GM12878 (cell line): ENCODE results near the gene GCNT4. TPM values are rescaled to one million over a fixed set of nuclear protein-coding genes. Genes with fewer than 3 reads are reported as not detected.

Experiments
- ATAC-seq: fragments of 200-7000 bp; cut with Tn5 transposase; 3 replicates; pipeline ENCODE4 v1.9.1; 2020; ENCODE audit warnings: mild to moderate bottlenecking, moderate library complexity
- BruUV-seq: library from RNA; stranded (reverse); fragments of 400-500 nt; replicated peaks from 2 replicates; lab custom pipeline; 2021; lab: Mats Ljungman, UMichigan
- CTCF ChIA-PET: fragments of 300-600 bp; sonication (Branson Sonifier 250); formaldehyde crosslinking; extraction: SDS; loops from one replicate; lab custom pipeline; 2021; ENCODE audit warnings: inconsistent platforms; lab: Yijun Ruan, JAX
- POLR2A ChIA-PET: fragments of 350-600 bp; formaldehyde crosslinking; extraction: SDS; loops from one replicate; lab custom pipeline; 2021; ENCODE audit warnings: inconsistent platforms; lab: Charles Lee
- RAD21 ChIA-PET: fragments of 300-600 bp; sonication (Branson Sonifier 250); formaldehyde crosslinking; loops from one replicate; lab custom pipeline; 2023; ENCODE audit warnings: antibody characterized with exemption; ENCODE audit not compliant: unreplicated experiment; lab: Charles Lee
- SMC1A ChIA-PET: fragments of 300-600 bp; sonication (Branson Sonifier 250); formaldehyde crosslinking; loops from one replicate; lab custom pipeline; 2023; ENCODE audit not compliant: unreplicated experiment, uncharacterized antibody; lab: Charles Lee
- DNase-seq: peaks from one replicate; pipeline ENCODE4 v3.0.0-alpha.2; 2011; ENCODE audit warnings: low read depth, low spot score
- FAIRE-seq: peaks from 3 replicates; lab custom pipeline; 2011; peaks lifted over from hg19 to GRCh38; lab: Jason Lieb, UNC
- H2AFZ ChIP-seq: 2 replicates; pipeline ENCODE4 v1.6.0; 2011; ENCODE audit warnings: low read depth, low read length, control low read depth; ENCODE audit not compliant: control insufficient read depth
- H3K27ac ChIP-seq: 2 replicates; pipeline ENCODE4 v1.5.1; 2011; ENCODE audit warnings: control low read depth; ENCODE audit not compliant: control insufficient read depth, insufficient read depth
- H3K27me3 ChIP-seq, 2 experiments: replicated peaks in 1 of 2; 2 replicates each; pipeline versions ENCODE4 v1.6.0 to v1.6.1; 2011; ENCODE audit warnings: low read length in 1 of 2; ENCODE audit not compliant: control insufficient read depth in 2 of 2, insufficient read depth in 2 of 2
- H3K36me3 ChIP-seq, 2 experiments: 2 replicates each; pipeline ENCODE4 v1.5.1; 2011; ENCODE audit warnings: low read length in 1 of 2; ENCODE audit not compliant: control insufficient read depth in 2 of 2, insufficient read depth in 2 of 2
- H3K4me1 ChIP-seq: 2 replicates; pipeline ENCODE4 v1.6.1; 2011; ENCODE audit warnings: mild to moderate bottlenecking, low read length, moderate library complexity, mixed read lengths; ENCODE audit not compliant: control insufficient read depth, insufficient read depth
- H3K4me2 ChIP-seq: 2 replicates; pipeline ENCODE4 v1.6.0; 2011; ENCODE audit warnings: control low read depth; ENCODE audit not compliant: control insufficient read depth, insufficient read depth
- H3K4me3 ChIP-seq: fragments of 200-600 bp; sonication (generic); 2 replicates; pipeline ENCODE4 v1.5.1; 2016
- H3K79me2 ChIP-seq: 2 replicates; pipeline ENCODE4 v1.6.0; 2011; ENCODE audit warnings: low read length; ENCODE audit not compliant: control insufficient read depth, insufficient read depth
- H3K9ac ChIP-seq: 2 replicates; pipeline ENCODE4 v1.8.0; 2011; ENCODE audit warnings: low read length, control low read depth, mixed read lengths; ENCODE audit not compliant: control insufficient read depth, insufficient read depth
- H3K9me3 ChIP-seq: replicated peaks from 3 replicates; pipeline ENCODE4 v1.5.1; 2011; ENCODE audit warnings: mild to moderate bottlenecking, low read length; ENCODE audit not compliant: control insufficient read depth, insufficient read depth
- H4K20me1 ChIP-seq: 2 replicates; pipeline ENCODE4 v1.6.0; 2011; ENCODE audit not compliant: control insufficient read depth, insufficient read depth
- GABPA ChIP-seq: IDR thresholded peaks from 2 replicates; pipeline ENCODE4 v1.6.1; 2014; ENCODE audit warnings: antibody characterized with exemption, low read depth, mild to moderate bottlenecking, inconsistent platforms
- KLF5 ChIP-seq: fragments of 450-650 bp; IDR thresholded peaks from 2 replicates; pipeline ENCODE4 v1.6.1; 2014; ENCODE audit warnings: mild to moderate bottlenecking; ENCODE audit not compliant: partially characterized antibody
- NR2C1 ChIP-seq: fragments of 450-650 bp; IDR thresholded peaks from 2 replicates; pipeline ENCODE4 v1.6.1; 2017; ENCODE audit warnings: antibody characterized with exemption, mild to moderate bottlenecking, moderate library complexity
- PML ChIP-seq: IDR thresholded peaks from 2 replicates; pipeline ENCODE4 v1.6.1; 2012; ENCODE audit warnings: low read length, inconsistent platforms
- POLR2AphosphoS5 ChIP-seq: IDR thresholded peaks from 2 replicates; pipeline ENCODE4 v1.6.1; 2011; ENCODE audit warnings: mild to moderate bottlenecking, low read length, inconsistent platforms
- RUNX3 ChIP-seq: IDR thresholded peaks from 2 replicates; pipeline ENCODE4 v1.6.1; 2012; ENCODE audit warnings: low read length, inconsistent platforms
- SMAD1 ChIP-seq: fragments of 450-650 bp; IDR thresholded peaks from 2 replicates; pipeline ENCODE4 v1.6.1; 2018; ENCODE audit warnings: mild to moderate bottlenecking, low read depth; ENCODE audit not compliant: partially characterized antibody
- SMARCA5 ChIP-seq: fragments of 450-650 bp; IDR thresholded peaks from 2 replicates; pipeline ENCODE4 v1.6.1; 2017; ENCODE audit warnings: mild to moderate bottlenecking
- SUPT20H ChIP-seq: IDR thresholded peaks from 2 replicates; pipeline ENCODE4 v1.6.1; 2011; ENCODE audit warnings: low read depth, mild to moderate bottlenecking, low read length, moderate library complexity, borderline replicate concordance; ENCODE audit not compliant: control insufficient read depth
- ZNF274 ChIP-seq: IDR thresholded peaks from one replicate; pipeline ENCODE4 v1.8.0; 2011; ENCODE audit not compliant: insufficient read length, insufficient read depth
- WGBS: methylation state at CpG from one replicate; pipeline ENCODE4 v1.1.6; 2016; ENCODE audit warnings: low lambda C conversion rate; ENCODE audit not compliant: insufficient replicate concordance, insufficient coverage; ENCODE audit errors: missing lambda C conversion rate; 5-methylcytosine and 5-hydroxymethylcytosine counted together
- in situ Hi-C: fragments of 300-500 bp; cut with MboI; formaldehyde crosslinking; loops from 9 replicates; pipeline ENCODE4 v1.14.3; 2018; ENCODE audit warnings: mixed read lengths
- intact Hi-C: fragments of 100-400 bp; cut with micrococcal nuclease; formaldehyde crosslinking; loops from one replicate; pipeline ENCODE4 v1.14.2; 2022; ENCODE audit not compliant: unreplicated experiment
- polyA plus RNA-seq, 11 experiments: library from polyadenylated mRNA; depleted of rRNA in 4 of 11; unstranded in 6 of 11; stranded (reverse) in 5 of 11; fragments of >200 nt; fragmentation: Nextera tagmentation in 4 of 11; fragmentation: Illumina TruSeq in 1 of 11; extraction: Ambion mirVana in 4 of 11; extraction: Trizol in 1 of 11; gene quantifications; 1 replicate in 1 of 11; 2 replicates in 10 of 11; pipeline versions ENCODE4 v1.2.1 to v1.2.3, GENCODE V29; 2011 to 2016; ENCODE audit warnings: inconsistent platforms in 2 of 11, missing spikeins in 2 of 11, low read depth in 1 of 11
- total RNA-seq, 4 experiments: library from RNA; depleted of rRNA in 3 of 4; stranded (reverse); fragments of >200 nt in 3 of 4; fragmentation: Illumina TruSeq in 1 of 4; extraction: Trizol in 1 of 4; gene quantifications; 2 replicates each; pipeline versions ENCODE4 v1.2.1 to v1.2.3, GENCODE V29; 2013 to 2021
- TF ChIP-seq, protein P1 (sequence below): fragments of 450-650 bp; formaldehyde crosslinking; IDR thresholded peaks from 2 replicates; pipeline ENCODE4 v1.4.0; 2022; ENCODE audit warnings: mild to moderate bottlenecking, moderate library complexity
- TF ChIP-seq, protein P2 (sequence below): IDR thresholded peaks from 2 replicates; pipeline ENCODE4 v1.6.1; 2012; ENCODE audit warnings: low read length, inconsistent platforms
- TF ChIP-seq, protein P3 (sequence below): IDR thresholded peaks from 2 replicates; pipeline ENCODE4 v1.6.1; 2012; ENCODE audit warnings: low read depth, low read length, improper control_type of control experiment

The GCNT4 gene
- total and polyA plus RNA-seq, 10 of the 15 experiments (the other 5 are each of a cell fraction or from before 2014, with no cell fraction given): 0.03 to 0.04 TPM; not detected in 8

DNA sequence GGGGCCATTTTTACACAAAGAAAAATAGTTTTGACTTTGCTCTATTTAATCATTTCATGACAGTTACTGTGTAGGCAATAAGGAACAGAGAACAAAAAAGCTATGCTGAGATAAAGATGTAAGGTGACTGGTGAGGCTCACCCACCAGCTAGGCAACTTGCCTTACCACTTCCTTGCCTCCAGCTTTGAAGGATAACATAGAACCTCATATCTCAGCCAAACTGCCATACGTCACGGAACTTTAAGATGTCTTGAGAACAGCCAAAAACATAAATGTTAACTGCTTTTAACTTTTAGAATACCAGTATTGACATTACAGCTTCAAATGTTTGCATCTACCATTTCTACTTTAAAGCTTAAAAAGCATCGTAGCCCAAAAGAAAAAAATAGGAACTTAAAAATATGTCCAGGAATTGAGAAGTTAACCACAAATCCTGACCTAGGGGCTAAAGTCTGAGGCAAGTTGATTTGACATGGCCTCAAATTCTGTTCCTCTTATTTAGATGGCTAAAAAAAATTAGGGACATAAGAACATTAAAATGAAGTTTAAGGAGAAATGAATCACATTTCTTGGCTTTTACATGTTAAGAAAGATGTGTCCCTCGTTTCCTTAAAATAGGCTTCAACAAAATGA, 7.7 kb upstream of the GCNT4 start:
- 27% methylated on average over 4 of the region's 4 CpGs for WGBS
- SMC1A ChIA-PET: interaction anchor here (0.6 kb wide), 1 partner anchor 600 kb away, joined by 3 read pairs; no protein-coding TSS in a partner anchor
- FAIRE-seq (no peak), ATAC-seq (no peak), DNase-seq (no peak)
- RAD21 ChIA-PET: no interaction called here
- peaks cover 8% of the 10 kb centered on the region; the same call in 1 of the 2 replicates for H3K4me1 ChIP-seq
- TF ChIP-seq, protein P1, sequence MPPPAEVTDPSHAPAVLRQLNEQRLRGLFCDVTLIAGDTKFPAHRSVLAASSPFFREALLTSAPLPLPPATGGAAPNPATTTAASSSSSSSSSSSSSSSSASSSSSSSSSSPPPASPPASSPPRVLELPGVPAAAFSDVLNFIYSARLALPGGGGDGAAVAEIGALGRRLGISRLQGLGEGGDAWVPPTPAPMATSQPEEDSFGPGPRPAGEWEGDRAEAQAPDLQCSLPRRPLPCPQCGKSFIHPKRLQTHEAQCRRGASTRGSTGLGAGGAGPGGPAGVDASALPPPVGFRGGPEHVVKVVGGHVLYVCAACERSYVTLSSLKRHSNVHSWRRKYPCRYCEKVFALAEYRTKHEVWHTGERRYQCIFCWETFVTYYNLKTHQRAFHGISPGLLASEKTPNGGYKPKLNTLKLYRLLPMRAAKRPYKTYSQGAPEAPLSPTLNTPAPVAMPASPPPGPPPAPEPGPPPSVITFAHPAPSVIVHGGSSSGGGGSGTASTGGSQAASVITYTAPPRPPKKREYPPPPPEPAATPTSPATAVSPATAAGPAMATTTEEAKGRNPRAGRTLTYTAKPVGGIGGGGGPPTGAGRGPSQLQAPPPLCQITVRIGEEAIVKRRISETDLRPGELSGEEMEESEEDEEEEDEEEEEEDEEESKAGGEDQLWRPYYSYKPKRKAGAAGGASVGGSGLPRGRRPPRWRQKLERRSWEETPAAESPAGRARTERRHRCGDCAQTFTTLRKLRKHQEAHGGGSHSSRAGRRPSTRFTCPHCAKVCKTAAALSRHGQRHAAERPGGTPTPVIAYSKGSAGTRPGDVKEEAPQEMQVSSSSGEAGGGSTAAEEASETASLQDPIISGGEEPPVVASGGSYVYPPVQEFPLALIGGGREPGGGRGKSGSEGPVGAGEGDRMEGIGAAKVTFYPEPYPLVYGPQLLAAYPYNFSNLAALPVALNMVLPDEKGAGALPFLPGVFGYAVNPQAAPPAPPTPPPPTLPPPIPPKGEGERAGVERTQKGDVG (CRISPR knock-in tag): no peak
- TF ChIP-seq SUPT20H: no peak
- no peak for TF ChIP-seq GABPA
- no peak for TF ChIP-seq SMAD1
- no peak for TF ChIP-seq ZNF274
- no peak for TF ChIP-seq POLR2AphosphoS5
- no peak for TF ChIP-seq KLF5
- no peak for TF ChIP-seq RUNX3
- TF ChIP-seq, protein P2, sequence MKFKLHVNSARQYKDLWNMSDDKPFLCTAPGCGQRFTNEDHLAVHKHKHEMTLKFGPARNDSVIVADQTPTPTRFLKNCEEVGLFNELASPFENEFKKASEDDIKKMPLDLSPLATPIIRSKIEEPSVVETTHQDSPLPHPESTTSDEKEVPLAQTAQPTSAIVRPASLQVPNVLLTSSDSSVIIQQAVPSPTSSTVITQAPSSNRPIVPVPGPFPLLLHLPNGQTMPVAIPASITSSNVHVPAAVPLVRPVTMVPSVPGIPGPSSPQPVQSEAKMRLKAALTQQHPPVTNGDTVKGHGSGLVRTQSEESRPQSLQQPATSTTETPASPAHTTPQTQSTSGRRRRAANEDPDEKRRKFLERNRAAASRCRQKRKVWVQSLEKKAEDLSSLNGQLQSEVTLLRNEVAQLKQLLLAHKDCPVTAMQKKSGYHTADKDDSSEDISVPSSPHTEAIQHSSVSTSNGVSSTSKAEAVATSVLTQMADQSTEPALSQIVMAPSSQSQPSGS: no peak
- no peak for TF ChIP-seq SMARCA5
- TF ChIP-seq NR2C1: no peak
- TF ChIP-seq, protein P3, sequence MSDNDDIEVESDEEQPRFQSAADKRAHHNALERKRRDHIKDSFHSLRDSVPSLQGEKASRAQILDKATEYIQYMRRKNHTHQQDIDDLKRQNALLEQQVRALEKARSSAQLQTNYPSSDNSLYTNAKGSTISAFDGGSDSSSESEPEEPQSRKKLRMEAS: no peak
- TF ChIP-seq PML: no peak
- BruUV-seq: no TSS peak
- H3K9me3 ChIP-seq: no peaks in the 10 kb centered on the region
- in situ Hi-C loops (no loop called here), intact Hi-C loops (no loop called here)
- CTCF ChIA-PET: interaction anchor here (1.1 kb wide), 1 partner anchor 10 kb away, joined by 3 read pairs; no protein-coding TSS in a partner anchor
- H3K9ac ChIP-seq: no peak overlapping the region
- H3K79me2 ChIP-seq: no peaks in the 10 kb centered on the region
- no peak overlapping the region for H2AFZ ChIP-seq
- H4K20me1 ChIP-seq: no peaks in the 10 kb centered on the region
- H3K27ac ChIP-seq: no peak overlapping the region
- no peaks in the 10 kb centered on the region; a peak in 1 of 4 replicates for H3K27me3 ChIP-seq
- H3K36me3 ChIP-seq: no peaks in the 10 kb centered on the region
- POLR2A ChIA-PET: no interaction called here
- no peak overlapping the region for H3K4me3 ChIP-seq
- H3K4me2 ChIP-seq: no peak overlapping the region
